Measurements from ENCODE around the gene ECHDC1.

Gene ECHDC1

DNA sequence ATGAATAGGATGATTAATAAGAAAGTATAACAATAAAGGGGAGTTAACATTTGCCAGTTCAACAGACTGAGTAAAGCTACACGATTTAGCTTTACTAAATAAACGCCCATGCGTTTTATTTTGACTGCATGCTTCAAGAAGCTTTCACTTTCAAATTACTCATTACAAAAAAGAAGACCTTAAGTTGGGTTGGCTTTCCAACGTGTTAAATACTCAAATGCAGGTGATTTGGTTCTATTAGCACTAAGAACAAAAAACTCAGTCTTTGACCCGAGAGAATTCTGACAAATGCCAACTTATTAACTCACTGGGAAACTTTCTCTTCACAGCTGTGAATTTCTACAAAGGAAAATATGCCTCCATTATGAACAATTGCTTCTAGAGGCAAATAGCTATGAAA, 51.9 kb downstream of the ECHDC1 start:
- no peak overlapping the region for H3K9ac ChIP-seq (ENCODE audit: low read depth, low read length)
- no peak overlapping the region for H2AFZ ChIP-seq (ENCODE audit: low read depth, low read length)
- H3K4me1 ChIP-seq (ENCODE audit: insufficient read depth, low read length), result no peaks in the 10 kb centered on the region
- H4K20me1 ChIP-seq (ENCODE audit: insufficient read depth, low read length), result no peaks in the 10 kb centered on the region
- no peak overlapping the region for H3K27ac ChIP-seq (ENCODE audit: low read length)
- H3K36me3 ChIP-seq (ENCODE audit: insufficient read depth, low read length), result peaks cover 50% of the 10 kb centered on the region
- no peaks in the 10 kb centered on the region for H3K9me3 ChIP-seq (ENCODE audit: insufficient read depth, low read length, severe bottlenecking)
- H3K27me3 ChIP-seq (ENCODE audit: insufficient read depth, low read length, poor library complexity), result no peaks in the 10 kb centered on the region
- no peak for DNase-seq
- no peak overlapping the region for H3K4me3 ChIP-seq (ENCODE audit: low read depth in 1 of 2, low read length in 2 of 2)
- no peak for ATAC-seq (ENCODE audit: insufficient read depth, low read depth)
- no peak overlapping the region for H3K4me2 ChIP-seq (ENCODE audit: insufficient read depth, low read length)
- TF ChIP-seq EZH2 (IDR thresholded peaks at IDR 0.05; ENCODE audit: borderline replicate concordance, low read depth, low read length, severe bottlenecking), result no peak
- TF ChIP-seq CTCF (IDR thresholded peaks at IDR 0.05; ENCODE audit: borderline replicate concordance, extremely low read depth, low read length, poor library complexity, severe bottlenecking), result no peak
- H3K79me2 ChIP-seq (ENCODE audit: insufficient read depth, low read length), result no peaks in the 10 kb centered on the region

DNA sequence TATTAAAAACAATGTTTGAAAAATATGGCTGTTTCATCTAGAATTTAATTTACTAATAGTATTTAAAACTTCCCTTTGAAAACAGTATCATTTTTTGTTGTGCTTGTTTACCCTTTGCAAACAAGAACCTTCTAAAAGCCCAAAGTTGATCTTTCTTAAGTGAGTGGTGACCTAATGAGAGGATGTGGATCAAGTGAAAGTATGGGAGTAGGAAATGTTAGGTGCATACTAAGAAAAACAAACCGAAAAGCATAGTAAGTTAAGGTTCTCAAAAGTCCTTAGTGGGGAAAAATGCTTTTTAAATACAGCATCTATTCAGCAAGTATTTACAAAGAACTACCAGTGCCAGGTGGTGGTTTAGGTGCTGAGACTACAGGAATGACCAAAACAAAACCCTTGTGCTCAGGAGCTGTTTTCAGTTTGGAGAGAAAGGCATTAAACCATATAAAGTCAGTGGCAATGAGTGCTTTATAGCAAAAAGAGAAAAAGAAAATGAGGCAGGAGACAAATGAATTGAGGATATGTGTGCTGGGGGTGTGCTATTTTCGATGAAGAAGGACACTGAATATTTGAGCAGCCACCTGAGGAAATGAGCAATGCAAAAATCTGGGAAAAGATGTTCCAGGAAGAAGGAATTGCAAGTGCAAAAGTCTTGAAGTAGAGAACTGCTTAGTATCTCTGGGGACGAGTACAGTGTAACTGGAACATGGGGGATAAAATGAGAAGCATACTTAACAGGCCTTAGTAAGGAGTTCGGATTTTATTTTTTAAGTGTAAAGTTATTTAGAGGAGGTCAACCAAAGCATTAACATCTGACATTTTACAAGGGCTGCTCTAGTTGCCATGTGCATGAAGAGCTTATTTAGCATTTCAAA, 52.8 kb downstream of the ECHDC1 start:
- ATAC-seq (ENCODE audit: insufficient read depth, low read depth) (no peak), DNase-seq (no peak)
- peaks cover 50% of the 10 kb centered on the region for H3K36me3 ChIP-seq (ENCODE audit: insufficient read depth, low read length)
- H3K79me2 ChIP-seq (ENCODE audit: insufficient read depth, low read length), result no peaks in the 10 kb centered on the region
- no peak overlapping the region for H3K27ac ChIP-seq (ENCODE audit: low read length)
- H4K20me1 ChIP-seq (ENCODE audit: insufficient read depth, low read length), result no peaks in the 10 kb centered on the region
- TF ChIP-seq CTCF (IDR thresholded peaks at IDR 0.05; ENCODE audit: borderline replicate concordance, extremely low read depth, low read length, poor library complexity, severe bottlenecking), result no peak
- no peak for TF ChIP-seq EZH2 (IDR thresholded peaks at IDR 0.05; ENCODE audit: borderline replicate concordance, low read depth, low read length, severe bottlenecking)
- H3K27me3 ChIP-seq (ENCODE audit: insufficient read depth, low read length, poor library complexity), result no peaks in the 10 kb centered on the region
- no peak overlapping the region for H3K9ac ChIP-seq (ENCODE audit: low read depth, low read length)
- no peaks in the 10 kb centered on the region for H3K9me3 ChIP-seq (ENCODE audit: insufficient read depth, low read length, severe bottlenecking)
- H2AFZ ChIP-seq (ENCODE audit: low read depth, low read length), result no peak overlapping the region
- H3K4me1 ChIP-seq (ENCODE audit: insufficient read depth, low read length), result no peaks in the 10 kb centered on the region
- no peak overlapping the region for H3K4me3 ChIP-seq (ENCODE audit: low read depth in 1 of 2, low read length in 2 of 2)
- H3K4me2 ChIP-seq (ENCODE audit: insufficient read depth, low read length), result no peak overlapping the region

DNA sequence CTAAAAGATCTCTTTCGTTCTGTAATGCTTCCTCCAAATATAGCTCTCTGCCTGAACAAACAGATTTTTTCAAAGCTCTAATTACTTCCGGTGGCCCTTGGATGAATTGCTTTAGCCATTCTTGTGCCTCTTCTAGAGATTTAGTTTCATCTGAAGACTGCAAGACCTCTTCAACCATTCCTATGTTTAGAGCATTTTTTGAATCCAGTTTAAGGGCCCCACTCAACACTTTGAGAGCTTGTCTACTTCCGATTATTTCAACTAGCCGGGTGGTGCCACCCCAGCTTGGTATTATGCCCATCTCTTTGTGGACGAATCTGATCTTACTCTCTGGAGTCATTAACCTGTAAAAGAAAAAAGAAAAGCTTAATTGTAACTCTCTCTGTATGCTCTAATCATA, 53.5 kb downstream of the ECHDC1 start:
- H2AFZ ChIP-seq (ENCODE audit: low read depth, low read length), result no peak overlapping the region
- H3K4me1 ChIP-seq (ENCODE audit: insufficient read depth, low read length), result no peaks in the 10 kb centered on the region
- no peak overlapping the region for H3K9ac ChIP-seq (ENCODE audit: low read depth, low read length)
- peaks cover 55% of the 10 kb centered on the region for H3K36me3 ChIP-seq (ENCODE audit: insufficient read depth, low read length)
- ATAC-seq (ENCODE audit: insufficient read depth, low read depth) (no peak), DNase-seq (no peak)
- no peak overlapping the region for H3K27ac ChIP-seq (ENCODE audit: low read length)
- TF ChIP-seq EZH2 (IDR thresholded peaks at IDR 0.05; ENCODE audit: borderline replicate concordance, low read depth, low read length, severe bottlenecking) (no peak), CTCF (IDR thresholded peaks at IDR 0.05; ENCODE audit: borderline replicate concordance, extremely low read depth, low read length, poor library complexity, severe bottlenecking) (no peak)
- no peaks in the 10 kb centered on the region for H3K79me2 ChIP-seq (ENCODE audit: insufficient read depth, low read length)
- H3K4me2 ChIP-seq (ENCODE audit: insufficient read depth, low read length), result no peak overlapping the region
- no peaks in the 10 kb centered on the region for H3K9me3 ChIP-seq (ENCODE audit: insufficient read depth, low read length, severe bottlenecking)
- H3K27me3 ChIP-seq (ENCODE audit: insufficient read depth, low read length, poor library complexity), result no peaks in the 10 kb centered on the region
- no peaks in the 10 kb centered on the region for H4K20me1 ChIP-seq (ENCODE audit: insufficient read depth, low read length)
- no peak overlapping the region for H3K4me3 ChIP-seq (ENCODE audit: low read depth in 1 of 2, low read length in 2 of 2)

All from DND-41 (cell line).